IMR-90 (cell line): ENCODE results near the gene SLC30A5.

Experiments
- CEBPB ChIP-seq: IDR thresholded peaks from 2 replicates; pipeline ENCODE4 v1.6.1; 2012; ENCODE audit warnings: low read depth, low read length, improper control_type of control experiment
- MXI1 ChIP-seq: IDR thresholded peaks from 2 replicates; pipeline ENCODE4 v1.6.1; 2012; ENCODE audit warnings: low read depth, mild to moderate bottlenecking, low read length, moderate library complexity, borderline replicate concordance
- POLR2A ChIP-seq: IDR thresholded peaks from 2 replicates; pipeline ENCODE4 v1.6.1; 2012; ENCODE audit warnings: mild to moderate bottlenecking, low read depth, low read length
- RAD21 ChIP-seq: IDR thresholded peaks from 2 replicates; pipeline ENCODE4 v1.6.1; 2012; ENCODE audit warnings: low read length, improper control_type of control experiment
- SMC3 ChIP-seq: fragments of 150-350 bp; IDR thresholded peaks from 2 replicates; pipeline ENCODE4 v1.6.1; 2016; ENCODE audit warnings: low read depth, mild to moderate bottlenecking, antibody characterized with exemption, low read length, moderate library complexity
- TF ChIP-seq, protein P1 (sequence below): conservative IDR thresholded peaks from 2 replicates; pipeline ENCODE4 v1.5.1; 2012; ENCODE audit warnings: mild to moderate bottlenecking, low read depth, low read length, improper control_type of control experiment
- TF ChIP-seq, protein P2 (sequence below): fragments of 150-350 bp; IDR thresholded peaks from 2 replicates; pipeline ENCODE4 v1.6.1; 2016; ENCODE audit warnings: low read depth, mild to moderate bottlenecking, low read length, moderate library complexity, borderline replicate concordance

DNA sequence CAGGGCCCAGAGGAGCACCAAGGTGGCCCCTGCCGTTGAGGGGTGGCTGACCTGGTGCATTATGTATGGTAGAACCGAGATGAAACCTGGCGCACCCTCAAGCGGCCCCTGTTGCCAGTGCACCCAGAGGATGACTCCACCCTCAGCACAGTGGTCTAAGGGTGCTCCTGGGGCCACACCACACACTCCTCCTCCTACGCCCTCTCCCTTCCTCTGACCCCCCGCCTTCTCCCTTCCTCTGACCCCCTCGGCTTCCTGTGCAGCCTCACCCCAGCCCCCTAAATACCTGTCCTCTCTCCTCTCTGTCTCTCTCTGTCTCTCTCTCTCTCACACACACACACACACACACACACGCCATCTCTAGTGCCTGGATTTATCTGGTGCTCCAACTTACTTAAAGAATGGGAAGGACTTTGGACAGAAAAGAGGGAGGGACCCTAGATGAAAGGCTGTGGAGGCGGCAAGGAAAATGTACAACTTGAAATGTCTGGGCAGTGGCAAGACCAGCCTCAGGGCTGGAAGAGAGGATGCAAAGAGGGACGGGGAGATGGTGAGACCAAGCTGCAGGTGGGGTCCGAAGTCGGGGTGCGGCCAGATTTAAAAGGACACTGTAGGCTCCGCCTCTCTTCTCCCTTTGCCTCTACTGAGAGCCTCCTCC lies 18.2 kb upstream of the SLC30A5 start:
- TF ChIP-seq, protein P1, sequence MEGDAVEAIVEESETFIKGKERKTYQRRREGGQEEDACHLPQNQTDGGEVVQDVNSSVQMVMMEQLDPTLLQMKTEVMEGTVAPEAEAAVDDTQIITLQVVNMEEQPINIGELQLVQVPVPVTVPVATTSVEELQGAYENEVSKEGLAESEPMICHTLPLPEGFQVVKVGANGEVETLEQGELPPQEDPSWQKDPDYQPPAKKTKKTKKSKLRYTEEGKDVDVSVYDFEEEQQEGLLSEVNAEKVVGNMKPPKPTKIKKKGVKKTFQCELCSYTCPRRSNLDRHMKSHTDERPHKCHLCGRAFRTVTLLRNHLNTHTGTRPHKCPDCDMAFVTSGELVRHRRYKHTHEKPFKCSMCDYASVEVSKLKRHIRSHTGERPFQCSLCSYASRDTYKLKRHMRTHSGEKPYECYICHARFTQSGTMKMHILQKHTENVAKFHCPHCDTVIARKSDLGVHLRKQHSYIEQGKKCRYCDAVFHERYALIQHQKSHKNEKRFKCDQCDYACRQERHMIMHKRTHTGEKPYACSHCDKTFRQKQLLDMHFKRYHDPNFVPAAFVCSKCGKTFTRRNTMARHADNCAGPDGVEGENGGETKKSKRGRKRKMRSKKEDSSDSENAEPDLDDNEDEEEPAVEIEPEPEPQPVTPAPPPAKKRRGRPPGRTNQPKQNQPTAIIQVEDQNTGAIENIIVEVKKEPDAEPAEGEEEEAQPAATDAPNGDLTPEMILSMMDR, result no peak
- TF ChIP-seq POLR2A (no peak), RAD21 (no peak), SMC3 (no peak), CEBPB (no peak), MXI1 (no peak)
- TF ChIP-seq, protein P2, sequence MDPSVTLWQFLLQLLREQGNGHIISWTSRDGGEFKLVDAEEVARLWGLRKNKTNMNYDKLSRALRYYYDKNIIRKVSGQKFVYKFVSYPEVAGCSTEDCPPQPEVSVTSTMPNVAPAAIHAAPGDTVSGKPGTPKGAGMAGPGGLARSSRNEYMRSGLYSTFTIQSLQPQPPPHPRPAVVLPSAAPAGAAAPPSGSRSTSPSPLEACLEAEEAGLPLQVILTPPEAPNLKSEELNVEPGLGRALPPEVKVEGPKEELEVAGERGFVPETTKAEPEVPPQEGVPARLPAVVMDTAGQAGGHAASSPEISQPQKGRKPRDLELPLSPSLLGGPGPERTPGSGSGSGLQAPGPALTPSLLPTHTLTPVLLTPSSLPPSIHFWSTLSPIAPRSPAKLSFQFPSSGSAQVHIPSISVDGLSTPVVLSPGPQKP, result no peak
